Endometrial microvascular endothelial cells (primary cell): ENCODE measurements around the gene APOO. TPM values are rescaled to one million over a fixed set of nuclear protein-coding genes. Genes with fewer than 3 reads are reported as not detected.
"Not testable (repeated sequence)": the region's sequence is repeated elsewhere in the genome, so short reads cannot be mapped to it uniquely, and the experiment has no call there.

Source experiments
- in situ Hi-C: cut with HindIII; loops from 2 replicates; pipeline ENCODE4 v1.10.0; 2017; ENCODE audit warnings: low sequenced_read_pairs, low pct_unique_long_range_greater_than_20kb; ENCODE audit errors: inconsistent ontology term
- total RNA-seq: library from RNA; depleted of rRNA; stranded (reverse); fragments of >200 nt; gene quantifications from one replicate; pipeline ENCODE4 v1.2.3, GENCODE V29; 2015; ENCODE audit errors: inconsistent ontology term

Gene APOO
- total RNA-seq, 1 donor from 2014 or later, result 16.1 TPM

DNA sequence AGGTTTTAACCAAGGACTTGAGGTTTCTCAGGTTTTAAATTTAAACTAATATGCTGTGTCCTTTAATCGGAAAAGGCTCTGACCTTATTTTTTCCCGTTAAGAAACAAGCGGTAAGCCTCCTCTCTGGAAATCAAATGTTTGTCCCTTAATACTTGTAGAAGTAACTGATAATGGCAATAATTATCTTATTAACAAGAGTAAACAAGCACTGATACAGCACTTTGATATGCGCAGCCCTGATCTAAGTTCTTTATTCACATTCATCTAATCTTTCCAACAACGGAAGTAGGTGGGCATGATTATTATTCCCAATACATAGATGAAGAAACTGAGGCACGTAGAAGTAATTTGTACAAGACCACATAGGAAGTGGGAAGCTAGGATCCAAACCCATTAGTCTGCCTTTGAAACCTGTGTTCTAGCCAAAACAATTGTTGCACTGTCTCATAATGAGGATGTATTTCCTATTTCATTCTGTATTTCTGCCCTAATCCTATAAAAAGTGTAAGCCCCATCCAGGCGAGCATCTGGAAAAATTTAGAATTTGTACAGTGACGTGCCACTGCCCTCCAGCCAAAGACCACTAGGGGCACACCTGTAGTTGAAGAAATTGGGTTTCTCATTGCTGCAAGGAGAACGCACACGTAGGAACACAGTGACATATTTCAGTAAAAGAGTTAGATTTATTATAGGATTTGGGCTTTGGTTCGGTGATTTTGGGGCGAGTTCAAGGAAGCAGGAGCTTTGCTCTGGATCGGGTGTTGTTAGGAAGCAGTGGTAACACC, 674 bp upstream of the APOO start:
- in situ Hi-C loops, result no loop called here

DNA sequence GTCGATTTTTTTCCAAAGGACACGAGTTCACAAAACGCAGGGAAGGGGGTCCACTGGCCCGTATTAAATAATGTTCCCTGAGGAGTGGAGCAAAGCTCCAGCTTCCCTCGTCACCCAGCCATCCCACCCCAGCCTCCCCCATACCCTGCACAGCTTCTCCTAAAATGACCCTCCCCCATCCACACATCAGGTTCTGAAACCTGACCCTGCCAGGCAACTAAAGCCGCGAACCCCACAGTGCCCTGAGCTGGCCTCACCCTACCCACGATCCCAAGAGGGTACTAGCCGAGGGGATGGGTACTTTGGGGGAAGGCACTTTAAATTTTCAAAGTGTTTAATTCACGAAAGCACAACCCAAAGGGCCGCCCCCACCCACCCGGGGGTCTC, 634 bp downstream of the APOO start:
- in situ Hi-C loops, result no loop called here

DNA sequence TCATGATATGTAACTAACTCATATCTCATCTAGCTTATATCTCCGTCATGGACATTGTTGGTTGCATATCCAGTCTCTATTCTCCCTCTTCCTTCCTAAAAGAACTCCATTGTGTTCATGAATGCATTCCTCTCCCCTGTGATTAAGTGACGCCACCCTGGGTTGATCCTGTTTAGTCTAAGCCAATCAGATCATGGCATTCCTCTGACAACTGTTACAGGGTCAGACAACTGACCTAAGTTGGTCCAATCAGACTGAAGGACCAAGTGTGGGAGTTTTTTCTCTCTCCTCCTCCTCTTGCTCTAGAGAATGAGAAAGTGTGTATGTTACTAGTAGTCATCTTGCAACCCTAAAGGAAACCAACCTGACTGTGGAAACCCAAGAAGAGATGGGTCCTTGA, 3.6 kb downstream of the APOO start:
- in situ Hi-C loops, result no loop called here

GRCh38 chrX:23902419-23902818, 5.3 kb downstream of the APOO start:
- in situ Hi-C loops, result no loop called here

DNA sequence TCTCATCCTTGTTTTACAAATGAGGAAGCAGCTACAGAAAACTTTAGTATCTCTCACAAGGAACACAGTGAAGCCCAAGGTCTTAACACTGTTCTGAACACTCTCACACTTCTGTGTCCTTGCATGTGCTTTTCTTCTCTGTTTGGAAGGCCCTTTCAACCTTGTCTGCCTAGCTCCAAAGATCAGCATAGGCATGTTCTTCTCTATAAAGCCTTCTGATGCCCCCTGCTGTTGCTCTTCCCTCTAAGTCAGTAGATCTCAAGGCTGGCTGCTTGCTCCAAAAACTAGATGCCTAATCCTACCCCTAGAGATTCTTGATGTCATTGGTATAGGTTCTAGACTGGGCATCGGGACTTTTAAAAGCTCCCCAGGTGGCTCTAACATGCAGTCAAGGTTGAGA, 5.9 kb downstream of the APOO start:
- in situ Hi-C loops, result no loop called here

DNA sequence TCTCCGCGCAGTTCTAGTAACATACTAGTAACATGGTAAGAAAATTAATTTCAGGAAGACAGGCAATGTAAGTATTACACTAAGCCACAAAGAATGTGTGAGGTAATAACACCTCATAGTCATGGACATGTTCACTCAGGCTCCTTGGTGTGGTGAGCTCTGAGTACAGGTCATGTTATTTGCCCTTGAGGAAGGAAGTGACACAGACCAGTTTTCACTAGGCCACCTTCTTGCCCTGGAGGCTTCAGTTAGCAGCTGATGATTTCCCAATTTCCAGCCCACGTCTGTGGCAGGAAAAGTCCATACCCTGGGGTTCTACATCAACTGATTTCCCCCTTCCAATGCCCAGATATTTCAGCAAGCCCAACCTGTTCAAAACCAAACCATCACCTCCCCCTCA, 6.7 kb downstream of the APOO start:
- in situ Hi-C loops, result no loop called here

DNA sequence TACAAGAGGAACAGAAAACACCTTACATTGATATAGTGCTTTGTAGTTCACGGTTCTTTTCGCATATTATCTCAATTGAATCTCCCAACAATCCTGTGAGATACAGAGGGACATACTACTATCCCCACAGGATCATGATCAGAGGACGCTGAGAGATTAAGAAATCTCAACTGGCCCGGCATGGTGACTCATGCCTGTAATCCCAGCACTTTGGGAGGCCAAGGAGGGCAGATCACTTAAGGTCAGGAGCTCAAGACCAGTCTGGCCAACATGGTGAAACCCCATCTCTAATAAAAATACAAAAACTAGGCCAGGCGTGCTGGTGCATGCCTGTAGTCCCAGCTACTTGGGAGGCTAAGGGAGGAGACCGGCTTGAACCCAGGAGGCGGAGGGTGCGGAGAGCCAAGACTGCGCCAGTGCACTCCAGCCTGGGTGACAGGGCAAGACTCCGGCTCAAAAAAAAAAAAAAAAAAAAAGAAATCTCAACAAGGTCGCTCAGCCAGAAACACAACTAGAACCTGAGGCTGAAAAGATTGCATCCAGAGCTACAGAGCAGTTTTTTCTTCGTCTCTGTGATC, 7.4 kb downstream of the APOO start:
- in situ Hi-C loops, result no loop called here

DNA sequence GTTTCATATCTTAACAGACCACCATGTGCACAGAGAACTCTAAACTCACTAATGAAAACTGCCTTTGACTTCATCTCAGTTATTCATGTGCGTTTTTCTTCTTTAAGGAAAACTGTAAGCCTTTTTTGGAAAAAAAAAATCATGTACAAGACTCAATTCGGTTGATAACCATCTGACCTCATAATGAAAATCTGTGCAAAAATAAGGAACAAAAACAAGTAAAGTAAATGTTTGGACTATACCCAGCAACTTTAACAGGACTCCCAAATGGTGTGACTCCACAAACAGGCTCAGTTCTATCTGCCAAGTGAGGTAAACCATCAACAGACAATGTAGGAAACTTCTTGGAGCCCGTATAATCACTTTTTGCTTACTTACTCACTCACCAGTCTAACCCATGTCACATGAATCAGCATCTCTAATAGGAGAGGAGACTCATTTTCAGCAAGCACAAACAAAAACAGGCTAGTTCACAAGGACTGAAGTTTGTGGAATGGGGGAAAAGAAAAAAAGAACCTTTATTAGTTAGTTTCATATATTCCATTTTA, 9.3 kb downstream of the APOO start:
- in situ Hi-C loops, result no loop called here

- in situ Hi-C loops, result no loop called here
Measured at GRCh38 chrX:23896981-23897380, 10.8 kb downstream of the APOO start.

GRCh38 chrX:23896539-23896938, 11.2 kb downstream of the APOO start:
- in situ Hi-C loops, result not testable (repeated sequence)

DNA sequence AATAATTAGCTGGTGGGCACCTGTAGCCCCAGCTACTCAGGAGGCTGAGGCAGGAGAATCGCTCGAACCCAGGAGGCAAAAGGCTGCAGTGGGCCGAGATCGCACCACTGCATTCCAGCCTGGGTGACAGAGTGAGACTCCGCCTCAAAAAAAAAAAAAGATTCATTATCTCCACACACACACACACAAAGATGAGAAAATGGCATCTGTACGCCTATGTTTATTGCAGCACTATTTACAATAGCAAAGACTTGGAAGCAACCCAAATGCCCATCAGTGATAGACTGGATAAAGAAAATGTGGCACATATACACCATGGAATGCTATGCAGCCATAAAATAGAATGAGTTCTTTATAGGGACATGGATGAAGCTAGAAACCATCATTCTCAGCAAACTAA, 12.7 kb downstream of the APOO start:
- in situ Hi-C loops, result not testable (repeated sequence)

DNA sequence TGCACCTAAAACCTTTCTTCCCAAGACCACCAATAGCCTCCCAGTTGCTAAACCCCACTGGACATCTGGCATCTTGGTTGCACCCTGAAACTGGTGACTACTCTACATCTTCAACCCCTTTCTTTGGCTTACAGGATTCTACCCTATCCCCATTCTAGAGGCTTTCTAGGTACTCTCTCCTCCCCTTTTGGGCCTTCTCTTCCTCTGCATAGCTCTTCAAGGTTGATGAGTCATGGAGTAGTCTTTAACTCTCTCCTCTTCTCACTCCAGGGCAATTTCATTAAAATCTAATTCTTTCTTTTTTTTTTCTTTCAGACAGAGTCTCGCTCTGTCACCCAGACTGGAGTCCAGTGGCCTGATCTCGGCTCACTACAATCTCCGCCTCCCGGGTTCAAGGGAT, 16.8 kb downstream of the APOO start:
- in situ Hi-C loops, result no loop called here

DNA sequence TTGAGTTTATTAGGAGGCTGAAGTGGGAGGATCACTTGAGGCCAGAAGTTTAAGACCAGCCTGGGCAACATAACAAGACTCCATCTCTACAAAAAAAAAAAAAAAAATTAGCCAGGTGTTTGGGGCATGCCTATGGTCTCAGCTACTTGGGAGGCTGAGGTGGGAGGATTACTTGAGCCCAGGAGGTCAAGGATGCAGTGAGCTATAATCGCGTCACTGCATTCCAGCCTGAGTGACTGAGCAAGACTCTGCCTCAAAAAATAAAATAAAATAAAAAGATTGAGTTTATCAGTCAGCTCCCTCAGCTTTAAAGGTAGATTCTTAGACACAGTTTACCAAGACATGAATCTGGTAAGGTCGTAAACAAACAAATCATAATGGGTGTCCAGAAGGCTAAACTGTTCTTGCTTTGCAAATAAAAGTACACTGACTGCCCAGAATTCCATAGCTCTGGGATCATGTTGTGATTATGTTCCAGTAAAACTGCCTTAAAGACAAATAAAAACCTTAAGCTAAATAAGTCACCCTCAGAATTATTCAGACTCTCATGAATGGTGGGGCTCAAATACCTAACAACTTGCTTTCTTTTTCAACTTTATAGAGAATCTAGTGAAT, 18.7 kb downstream of the APOO start:
- in situ Hi-C loops, result no loop called here

- in situ Hi-C loops, result no loop called here
Measured at GRCh38 chrX:23887918-23888317, 19.8 kb downstream of the APOO start.

DNA sequence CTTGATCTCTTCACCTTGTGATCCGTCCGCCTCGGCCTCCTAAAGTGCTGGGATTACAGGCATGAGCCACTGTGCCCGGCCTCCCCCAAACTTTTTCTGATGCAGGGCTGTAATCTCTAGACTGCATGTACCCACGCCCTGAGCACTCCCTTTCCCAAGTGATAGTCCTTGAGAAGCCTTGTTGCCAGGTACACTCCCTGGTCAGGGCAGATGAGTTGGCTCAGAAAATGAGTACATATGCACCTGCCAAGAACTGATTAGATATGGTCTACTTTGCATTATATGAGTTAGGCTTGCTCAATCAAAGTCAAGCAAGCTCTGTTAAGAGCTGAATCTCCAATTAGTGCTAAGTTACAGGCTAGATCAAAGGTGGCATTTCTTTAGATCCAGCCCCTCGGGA, 20.3 kb downstream of the APOO start:
- in situ Hi-C loops, result no loop called here

GRCh38 chrX:23885803-23886202, 21.9 kb downstream of the APOO start:
- in situ Hi-C loops, result no loop called here

- in situ Hi-C loops, result no loop called here
Measured at GRCh38 chrX:23884427-23885024, 23.2 kb downstream of the APOO start.

- in situ Hi-C loops, result no loop called here
Measured at GRCh38 chrX:23883737-23884354, 23.9 kb downstream of the APOO start.

DNA sequence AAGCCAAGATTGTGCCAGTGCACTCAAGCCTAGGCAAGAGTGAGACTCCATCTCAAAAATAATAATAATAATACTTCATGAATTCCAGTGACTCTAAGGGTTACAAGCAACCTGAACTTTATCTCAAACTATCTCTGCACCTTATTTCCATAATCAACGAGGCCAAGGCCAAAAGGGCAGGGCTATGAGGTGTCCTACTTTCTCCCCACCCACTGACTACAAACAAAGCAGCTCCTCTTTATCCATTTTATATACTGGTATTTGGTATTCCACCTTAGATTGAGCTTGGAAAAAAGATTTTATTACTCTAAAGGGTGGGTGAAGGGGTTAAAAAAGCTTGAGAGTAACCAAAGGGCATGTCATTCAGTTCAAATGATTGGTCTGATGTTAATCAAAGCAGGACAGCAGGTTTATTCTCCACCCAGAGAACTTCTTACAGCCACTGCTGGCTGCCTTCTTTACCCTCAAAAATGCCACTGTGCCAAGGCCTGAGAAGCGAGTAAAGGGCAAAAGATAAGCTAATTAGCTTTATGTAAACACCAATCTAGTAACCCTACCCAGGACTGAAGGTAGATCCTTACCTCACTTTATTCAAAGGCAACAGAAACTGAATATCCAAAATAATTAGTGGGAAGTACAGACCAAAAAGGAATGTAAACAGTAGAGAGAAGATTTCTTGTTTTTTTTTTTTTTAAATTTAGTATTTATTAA, 28.2 kb downstream of the APOO start:
- in situ Hi-C loops, result no loop called here
